Right ventricle myocardium superior (tissue), 1 donor: ENCODE data around the gene CEMIP. TPM values are rescaled to one million over a fixed set of nuclear protein-coding genes. Genes with fewer than 3 reads are reported as not detected.

Source experiments
- ATAC-seq: fragments of 200-7000 bp; cut with Tn5 transposase; one replicate; pipeline ENCODE4 v1.9.1; 2020; ENCODE audit warnings: mild to moderate bottlenecking; ENCODE audit not compliant: poor library complexity
- DNase-seq: peaks from one replicate; pipeline ENCODE4 v3.0.0-alpha.2; 2020
- intact Hi-C: fragments of 100-400 bp; cut with DNase I; formaldehyde crosslinking; loops from one replicate; pipeline ENCODE4 v1.11.2; 2022
- total RNA-seq: library from RNA; stranded (reverse); fragmentation: NEBNext Ultra II Directional; extraction: Animal tissue kit (Norgen Biotek cat#: 25700); gene quantifications from one replicate; pipeline ENCODE4 v1.2.1, GENCODE V29; 2021
- donor health status: DM: no; HTN: yes; CAD: no; lungs with severe emphysema.

The CEMIP gene
- total RNA-seq, 1 donor from 2014 or later, result not detected

- intact Hi-C loops, result loop anchor here (10.0 kb wide), 1 partner anchor 288 kb away; no protein-coding TSS in a partner anchor
- ATAC-seq, result no peak
- DNase-seq, result no peak
Measured at GRCh38 chr15:80976851-80977250, 197.7 kb downstream of the CEMIP start.

- intact Hi-C loops, result loop anchor here (10.0 kb wide), 1 partner anchor 287 kb away; no protein-coding TSS in a partner anchor
- ATAC-seq, result peak; percentile 73
- peak; percentile 74 for DNase-seq
Measured at GRCh38 chr15:80977627-80978036, 198.5 kb downstream of the CEMIP start.

GRCh38 chr15:80978685-80979329, 199.6 kb downstream of the CEMIP start:
- intact Hi-C loops, result loop anchor here (10.0 kb wide), 1 partner anchor 286 kb away; no protein-coding TSS in a partner anchor
- no peak for DNase-seq
- ATAC-seq, result no peak

GRCh38 chr15:80979538-80980200, 200.5 kb downstream of the CEMIP start:
- no peak for DNase-seq
- ATAC-seq, result peak; percentile 43
- intact Hi-C loops, result loop anchor here (10.0 kb wide), 1 partner anchor 285 kb away; no protein-coding TSS in a partner anchor

- no peak for DNase-seq
- intact Hi-C loops, result no loop called here
- ATAC-seq, result no peak
Measured at GRCh38 chr15:80982205-80982604, 203.0 kb downstream of the CEMIP start.

- intact Hi-C loops, result no loop called here
- DNase-seq, result no peak
- ATAC-seq, result no peak
Measured at GRCh38 chr15:80982839-80983238, 203.7 kb downstream of the CEMIP start.

GRCh38 chr15:80984856-80985255, 205.7 kb downstream of the CEMIP start:
- intact Hi-C loops, result no loop called here
- no peak for ATAC-seq
- DNase-seq, result no peak

GRCh38 chr15:80985981-80986380, 206.8 kb downstream of the CEMIP start:
- ATAC-seq (no peak), DNase-seq (no peak)
- intact Hi-C loops, result no loop called here

GRCh38 chr15:80986487-80986886, 207.3 kb downstream of the CEMIP start:
- DNase-seq (no peak), ATAC-seq (no peak)
- intact Hi-C loops, result no loop called here

GRCh38 chr15:80988148-80988796, 209.1 kb downstream of the CEMIP start:
- DNase-seq (no peak), ATAC-seq (no peak)
- intact Hi-C loops, result no loop called here

GRCh38 chr15:80989081-80989517, 209.9 kb downstream of the CEMIP start:
- DNase-seq (no peak), ATAC-seq (peak; percentile 1)
- intact Hi-C loops, result no loop called here

GRCh38 chr15:80989518-80990478, 210.6 kb downstream of the CEMIP start, which contains the start of gene MESD:
TSS of gene MESD (minus strand) at chr15:80989819. CDS start at chr15:80989791, 28 bp downstream.
- ATAC-seq (peak; percentile 98), DNase-seq (peak; percentile 99)
- intact Hi-C loops, result no loop called here

- ATAC-seq, result no peak
- intact Hi-C loops, result no loop called here
Measured at GRCh38 chr15:80990955-80991354, 211.8 kb downstream of the CEMIP start.

GRCh38 chr15:80991421-80991820, 212.3 kb downstream of the CEMIP start:
- DNase-seq (peak; percentile 73), ATAC-seq (peak; percentile 48)
- intact Hi-C loops, result no loop called here

More at GRCh38 chr15:80990955-80991354, 211.8 kb downstream of the CEMIP start:
- no peak for DNase-seq

GRCh38 chr15:80992006-80992405, 212.8 kb downstream of the CEMIP start:
- DNase-seq, result no peak
- intact Hi-C loops, result no loop called here
- no peak for ATAC-seq

- intact Hi-C loops, result no loop called here
- DNase-seq, result no peak
- ATAC-seq, result no peak
Measured at GRCh38 chr15:80992441-80992840, 213.3 kb downstream of the CEMIP start.

- intact Hi-C loops, result no loop called here
- ATAC-seq (no peak), DNase-seq (no peak)
Measured at GRCh38 chr15:80996247-80996646, 217.1 kb downstream of the CEMIP start.

GRCh38 chr15:80997692-80998091, 218.5 kb downstream of the CEMIP start:
- ATAC-seq (no peak), DNase-seq (no peak)
- intact Hi-C loops, result no loop called here
